Endothelial cell of umbilical vein (primary cell): ENCODE measurements around the gene TIMM17B. TPM values are rescaled to one million over a fixed set of nuclear protein-coding genes. Genes with fewer than 3 reads are reported as not detected.

Source experiments
- BruUV-seq: library from RNA; stranded (reverse); fragments of 400-500 nt; replicated peaks from 2 replicates; lab custom pipeline; 2021; lab: Mats Ljungman, UMichigan
- CTCF ChIA-PET: fragments of 300-600, 350-600 bp; sonication (Branson Sonifier 250); formaldehyde crosslinking; loops from one replicate; lab custom pipeline; 2021; ENCODE audit warnings: antibody characterized with exemption, inconsistent platforms; lab: Charles Lee
- POLR2A ChIA-PET: fragments of 300-600, 350-600 bp; sonication (Branson Sonifier 250); formaldehyde crosslinking; loops from one replicate; lab custom pipeline; 2021; ENCODE audit warnings: antibody characterized with exemption, inconsistent platforms; lab: Charles Lee
- DNase-seq: peaks from one replicate; pipeline ENCODE4 v3.0.0-alpha.2; 2011; ENCODE audit warnings: low read depth, low spot score
- FAIRE-seq: peaks from 2 replicates; lab custom pipeline; 2011; peaks lifted over from hg19 to GRCh38; lab: Jason Lieb, UNC
- H2AFZ ChIP-seq: 2 replicates; pipeline ENCODE4 v1.6.0; 2012; ENCODE audit warnings: low read depth, low read length, control low read depth, inconsistent platforms
- H3K27ac ChIP-seq: 2 replicates; pipeline ENCODE4 v1.5.1; 2011; ENCODE audit warnings: low read depth, mild to moderate bottlenecking, control low read depth, low read length, moderate library complexity; ENCODE audit not compliant: insufficient read depth
- H3K27me3 ChIP-seq, 2 experiments: 2 replicates each; pipeline versions ENCODE4 v1.6.0 to v1.6.1; 2011; ENCODE audit warnings: low read length in 2 of 2, mixed read lengths in 1 of 2; ENCODE audit not compliant: control insufficient read depth in 2 of 2, insufficient read depth in 2 of 2
- H3K36me3 ChIP-seq, 2 experiments: 2 replicates in 1 of 2; 3 replicates in 1 of 2; pipeline ENCODE4 v1.5.1; 2011; ENCODE audit warnings: low read length in 2 of 2, mild to moderate bottlenecking in 1 of 2, moderate library complexity in 1 of 2; ENCODE audit not compliant: control insufficient read depth in 2 of 2, insufficient read depth in 2 of 2; ENCODE audit errors: extremely low read depth in 1 of 2
- H3K4me1 ChIP-seq: 3 replicates; pipeline ENCODE4 v1.5.1; 2011; ENCODE audit warnings: mild to moderate bottlenecking, low read length; ENCODE audit not compliant: control insufficient read depth, insufficient read depth; ENCODE audit errors: extremely low read depth
- H3K4me2 ChIP-seq: 2 replicates; pipeline ENCODE4 v1.6.1; 2011; ENCODE audit warnings: low read length, control low read depth, mixed read lengths; ENCODE audit not compliant: insufficient read depth
- H3K4me3 ChIP-seq, 3 experiments: fragments of 200-600 bp in 1 of 3; sonication (generic), shearing (Covaris generic) in 1 of 3; replicated peaks in 1 of 3; 2 replicates each; pipeline ENCODE4 v1.5.1; 2011 to 2016; ENCODE audit warnings: control low read depth in 3 of 3, low read length in 3 of 3, mild to moderate bottlenecking in 2 of 3, inconsistent platforms in 1 of 3, low read depth in 1 of 3, moderate library complexity in 1 of 3; ENCODE audit not compliant: insufficient read depth in 1 of 3
- H3K79me2 ChIP-seq: 2 replicates; pipeline ENCODE4 v1.6.0; 2012; ENCODE audit warnings: low read length, inconsistent platforms; ENCODE audit not compliant: control insufficient read depth, insufficient read depth
- H3K9ac ChIP-seq: replicated peaks from 2 replicates; pipeline ENCODE3; 2011; ENCODE audit warnings: low read length, control low read depth; ENCODE audit not compliant: insufficient read depth; ENCODE audit errors: extremely low read depth
- H3K9me1 ChIP-seq: replicated peaks from 3 replicates; pipeline ENCODE4 v1.6.0; 2011; ENCODE audit warnings: mild to moderate bottlenecking, low read length; ENCODE audit not compliant: control insufficient read depth, insufficient read depth; ENCODE audit errors: extremely low read depth
- H3K9me3 ChIP-seq: replicated peaks from 2 replicates; pipeline ENCODE4 v1.5.1; 2012; ENCODE audit warnings: low read length, inconsistent platforms; ENCODE audit not compliant: control insufficient read depth, insufficient read depth
- H4K20me1 ChIP-seq: replicated peaks from 2 replicates; pipeline ENCODE3; 2011; ENCODE audit warnings: mild to moderate bottlenecking, low read length; ENCODE audit not compliant: control insufficient read depth, insufficient read depth; ENCODE audit errors: extremely low read depth
- CTCF ChIP-seq, 2 donors: IDR thresholded peaks; 1 replicate in 1 of 2; 2 replicates in 1 of 2; pipeline ENCODE4 v1.5.1; 2011; ENCODE audit warnings: low read length in 2 of 2, mild to moderate bottlenecking in 2 of 2, moderate library complexity in 2 of 2, control low read depth in 1 of 2, inconsistent platforms in 1 of 2, low read depth in 1 of 2; ENCODE audit not compliant: insufficient read depth in 1 of 2; ENCODE audit errors: extremely low read depth in 1 of 2
- EZH2 ChIP-seq: IDR thresholded peaks from 2 replicates; pipeline ENCODE4 v1.6.1; 2012; ENCODE audit warnings: borderline replicate concordance, low read depth, mild to moderate bottlenecking, moderate library complexity, low read length, inconsistent platforms; ENCODE audit not compliant: severe bottlenecking
- FOS ChIP-seq: IDR thresholded peaks from 2 replicates; pipeline ENCODE4 v1.6.1; 2011; ENCODE audit warnings: mild to moderate bottlenecking, low read length, moderate library complexity, borderline replicate concordance; ENCODE audit not compliant: insufficient read depth
- GATA2 ChIP-seq: IDR thresholded peaks from 2 replicates; pipeline ENCODE4 v1.7.0; 2011; ENCODE audit warnings: low read depth, mild to moderate bottlenecking, moderate library complexity, mixed read lengths, low read length; ENCODE audit not compliant: insufficient read length, insufficient read depth
- JUN ChIP-seq: IDR thresholded peaks from 2 replicates; pipeline ENCODE4 v1.6.1; 2011; ENCODE audit warnings: borderline replicate concordance, low read depth; ENCODE audit not compliant: insufficient read length, insufficient read depth
- MAX ChIP-seq: IDR thresholded peaks from 2 replicates; pipeline ENCODE4 v1.6.1; 2011; ENCODE audit not compliant: insufficient read depth, insufficient read length
- MYC ChIP-seq: IDR thresholded peaks from one replicate; pipeline ENCODE4 v1.6.1; 2011; ENCODE audit warnings: mild to moderate bottlenecking, low read depth, low read length
- POLR2A ChIP-seq: IDR thresholded peaks from 2 replicates; pipeline ENCODE4 v1.6.1; 2012; ENCODE audit warnings: low read depth, mild to moderate bottlenecking, control low read depth, low read length
- POLR2AphosphoS5 ChIP-seq: IDR thresholded peaks from 2 replicates; pipeline ENCODE4 v1.6.1; 2012; ENCODE audit warnings: low read depth, mild to moderate bottlenecking, control low read depth, low read length, moderate library complexity; ENCODE audit not compliant: insufficient read depth
- dilution Hi-C: fragments of 300-500 bp; cut with MboI; formaldehyde crosslinking; loops from one replicate; pipeline ENCODE4 v1.15.0; 2019; ENCODE audit warnings: low sequenced_read_pairs; ENCODE audit not compliant: extremely low pct_ligation_motif_present
- intact Hi-C: fragments of 100-400 bp; cut with micrococcal nuclease; formaldehyde crosslinking; loops from one replicate; pipeline ENCODE4 v1.10.0; 2022
- polyA plus RNA-seq, 4 experiments: library from polyadenylated mRNA; depleted of rRNA in 3 of 4; stranded (reverse) in 3 of 4; unstranded in 1 of 4; fragments of >200 nt; gene quantifications; 2 replicates each; pipeline versions ENCODE4 v1.2.1 to v1.2.3, GENCODE V29; 2011 to 2012; ENCODE audit warnings: missing spikeins in 1 of 4
- total RNA-seq: library from RNA; stranded (reverse); gene quantifications from 2 replicates; pipeline ENCODE4 v1.2.3, GENCODE V29; 2021

TIMM17B gene
- total and polyA plus RNA-seq, 2 donors (not counting 3 experiments of a cell fraction or from before 2014, with no cell fraction given), result 36.0 to 73.1 TPM

- no peak overlapping the region for H3K9ac ChIP-seq
- no peaks in the 10 kb centered on the region for H3K36me3 ChIP-seq
- H3K27ac ChIP-seq, result no peak overlapping the region
- no peaks in the 10 kb centered on the region for H4K20me1 ChIP-seq
- H3K79me2 ChIP-seq, result peaks cover 4% of the 10 kb centered on the region
- peak; percentile 71 for FAIRE-seq
- H3K9me3 ChIP-seq, result no peaks in the 10 kb centered on the region
- peak overlapping the region; percentile 31 for H3K4me2 ChIP-seq
- no peaks in the 10 kb centered on the region for H3K9me1 ChIP-seq
- BruUV-seq, result no TSS peak
- H2AFZ ChIP-seq, result peak overlapping the region; percentile 59
- dilution Hi-C loops, result no loop called here
- intact Hi-C loops, result loop anchor here (1.0 to 10.0 kb wide), 3 partner anchors 66 to 374 kb away; partner anchors contain the start of genes FOXP3, OTUD5 and PPP1R3F
- CTCF ChIA-PET, result interaction anchor here (0.6 to 2.4 kb wide), 8 partner anchors 10 to 243 kb away, joined by 3 to 9 read pairs (median 3); partner anchors contain the start of genes HDAC6 and SLC35A2
- H3K4me3 ChIP-seq, result peak overlapping the region in 2 of 3 experiments; percentile 46 to 58
- no peaks in the 10 kb centered on the region for H3K27me3 ChIP-seq
- POLR2A ChIA-PET, result no interaction called here
- no peak for TF ChIP-seq MYC
- TF ChIP-seq MAX, result no peak
- no peak for TF ChIP-seq GATA2
- no peak for TF ChIP-seq EZH2
- no peak for TF ChIP-seq POLR2AphosphoS5
- TF ChIP-seq CTCF (IDR thresholded peaks at IDR 0.05; ENCODE audit: extremely low read depth in 1 of 2, insufficient read depth in 1 of 2, low read depth in 1 of 2, low read length in 2 of 2), result no peak
- no peak for TF ChIP-seq JUN
- TF ChIP-seq POLR2A, result no peak
- TF ChIP-seq FOS, result no peak
- peaks cover 4% of the 10 kb centered on the region for H3K4me1 ChIP-seq
- DNase-seq, result no peak
Measured at GRCh38 chrX:48890934-48891401, 6.6 kb downstream of the TIMM17B start.
